Endothelial cell of umbilical vein (primary cell): ENCODE results near the gene FOXP4. TPM values are rescaled to one million over a fixed set of nuclear protein-coding genes. Genes with fewer than 3 reads are reported as not detected.

Experiments
- BruUV-seq: library from RNA; stranded (reverse); fragments of 400-500 nt; replicated peaks from 2 replicates; lab custom pipeline; 2021; lab: Mats Ljungman, UMichigan
- CTCF ChIA-PET: fragments of 300-600, 350-600 bp; sonication (Branson Sonifier 250); formaldehyde crosslinking; loops from one replicate; lab custom pipeline; 2021; ENCODE audit warnings: antibody characterized with exemption, inconsistent platforms; lab: Charles Lee
- POLR2A ChIA-PET: fragments of 300-600, 350-600 bp; sonication (Branson Sonifier 250); formaldehyde crosslinking; loops from one replicate; lab custom pipeline; 2021; ENCODE audit warnings: antibody characterized with exemption, inconsistent platforms; lab: Charles Lee
- DNase-seq: peaks from one replicate; pipeline ENCODE4 v3.0.0-alpha.2; 2011; ENCODE audit warnings: low read depth, low spot score
- FAIRE-seq: peaks from 2 replicates; lab custom pipeline; 2011; peaks lifted over from hg19 to GRCh38; lab: Jason Lieb, UNC
- H2AFZ ChIP-seq: 2 replicates; pipeline ENCODE4 v1.6.0; 2012; ENCODE audit warnings: low read depth, low read length, control low read depth, inconsistent platforms
- H3K27ac ChIP-seq: 2 replicates; pipeline ENCODE4 v1.5.1; 2011; ENCODE audit warnings: low read depth, mild to moderate bottlenecking, control low read depth, low read length, moderate library complexity; ENCODE audit not compliant: insufficient read depth
- H3K27me3 ChIP-seq, 2 experiments: 2 replicates each; pipeline versions ENCODE4 v1.6.0 to v1.6.1; 2011; ENCODE audit warnings: low read length in 2 of 2, mixed read lengths in 1 of 2; ENCODE audit not compliant: control insufficient read depth in 2 of 2, insufficient read depth in 2 of 2
- H3K36me3 ChIP-seq, 2 experiments: 2 replicates in 1 of 2; 3 replicates in 1 of 2; pipeline ENCODE4 v1.5.1; 2011; ENCODE audit warnings: low read length in 2 of 2, mild to moderate bottlenecking in 1 of 2, moderate library complexity in 1 of 2; ENCODE audit not compliant: control insufficient read depth in 2 of 2, insufficient read depth in 2 of 2; ENCODE audit errors: extremely low read depth in 1 of 2
- H3K4me1 ChIP-seq: 3 replicates; pipeline ENCODE4 v1.5.1; 2011; ENCODE audit warnings: mild to moderate bottlenecking, low read length; ENCODE audit not compliant: control insufficient read depth, insufficient read depth; ENCODE audit errors: extremely low read depth
- H3K4me2 ChIP-seq: 2 replicates; pipeline ENCODE4 v1.6.1; 2011; ENCODE audit warnings: low read length, control low read depth, mixed read lengths; ENCODE audit not compliant: insufficient read depth
- H3K4me3 ChIP-seq, 3 experiments: fragments of 200-600 bp in 1 of 3; sonication (generic), shearing (Covaris generic) in 1 of 3; replicated peaks in 1 of 3; 2 replicates each; pipeline ENCODE4 v1.5.1; 2011 to 2016; ENCODE audit warnings: control low read depth in 3 of 3, low read length in 3 of 3, mild to moderate bottlenecking in 2 of 3, inconsistent platforms in 1 of 3, low read depth in 1 of 3, moderate library complexity in 1 of 3; ENCODE audit not compliant: insufficient read depth in 1 of 3
- H3K79me2 ChIP-seq: 2 replicates; pipeline ENCODE4 v1.6.0; 2012; ENCODE audit warnings: low read length, inconsistent platforms; ENCODE audit not compliant: control insufficient read depth, insufficient read depth
- H3K9ac ChIP-seq: replicated peaks from 2 replicates; pipeline ENCODE3; 2011; ENCODE audit warnings: low read length, control low read depth; ENCODE audit not compliant: insufficient read depth; ENCODE audit errors: extremely low read depth
- H3K9me1 ChIP-seq: replicated peaks from 3 replicates; pipeline ENCODE4 v1.6.0; 2011; ENCODE audit warnings: mild to moderate bottlenecking, low read length; ENCODE audit not compliant: control insufficient read depth, insufficient read depth; ENCODE audit errors: extremely low read depth
- H3K9me3 ChIP-seq: replicated peaks from 2 replicates; pipeline ENCODE4 v1.5.1; 2012; ENCODE audit warnings: low read length, inconsistent platforms; ENCODE audit not compliant: control insufficient read depth, insufficient read depth
- H4K20me1 ChIP-seq: replicated peaks from 2 replicates; pipeline ENCODE3; 2011; ENCODE audit warnings: mild to moderate bottlenecking, low read length; ENCODE audit not compliant: control insufficient read depth, insufficient read depth; ENCODE audit errors: extremely low read depth
- EZH2 ChIP-seq: IDR thresholded peaks from 2 replicates; pipeline ENCODE4 v1.6.1; 2012; ENCODE audit warnings: borderline replicate concordance, low read depth, mild to moderate bottlenecking, moderate library complexity, low read length, inconsistent platforms; ENCODE audit not compliant: severe bottlenecking
- FOS ChIP-seq: IDR thresholded peaks from 2 replicates; pipeline ENCODE4 v1.6.1; 2011; ENCODE audit warnings: mild to moderate bottlenecking, low read length, moderate library complexity, borderline replicate concordance; ENCODE audit not compliant: insufficient read depth
- GATA2 ChIP-seq: IDR thresholded peaks from 2 replicates; pipeline ENCODE4 v1.7.0; 2011; ENCODE audit warnings: low read depth, mild to moderate bottlenecking, moderate library complexity, mixed read lengths, low read length; ENCODE audit not compliant: insufficient read length, insufficient read depth
- JUN ChIP-seq: IDR thresholded peaks from 2 replicates; pipeline ENCODE4 v1.6.1; 2011; ENCODE audit warnings: borderline replicate concordance, low read depth; ENCODE audit not compliant: insufficient read length, insufficient read depth
- MYC ChIP-seq: IDR thresholded peaks from one replicate; pipeline ENCODE4 v1.6.1; 2011; ENCODE audit warnings: mild to moderate bottlenecking, low read depth, low read length
- POLR2A ChIP-seq: IDR thresholded peaks from 2 replicates; pipeline ENCODE4 v1.6.1; 2012; ENCODE audit warnings: low read depth, mild to moderate bottlenecking, control low read depth, low read length
- POLR2AphosphoS5 ChIP-seq: IDR thresholded peaks from 2 replicates; pipeline ENCODE4 v1.6.1; 2012; ENCODE audit warnings: low read depth, mild to moderate bottlenecking, control low read depth, low read length, moderate library complexity; ENCODE audit not compliant: insufficient read depth
- dilution Hi-C: fragments of 300-500 bp; cut with MboI; formaldehyde crosslinking; loops from one replicate; pipeline ENCODE4 v1.15.0; 2019; ENCODE audit warnings: low sequenced_read_pairs; ENCODE audit not compliant: extremely low pct_ligation_motif_present
- intact Hi-C: fragments of 100-400 bp; cut with micrococcal nuclease; formaldehyde crosslinking; loops from one replicate; pipeline ENCODE4 v1.10.0; 2022
- polyA plus RNA-seq, 4 experiments: library from polyadenylated mRNA; depleted of rRNA in 3 of 4; stranded (reverse) in 3 of 4; unstranded in 1 of 4; fragments of >200 nt; gene quantifications; 2 replicates each; pipeline versions ENCODE4 v1.2.1 to v1.2.3, GENCODE V29; 2011 to 2012; ENCODE audit warnings: missing spikeins in 1 of 4
- total RNA-seq: library from RNA; stranded (reverse); gene quantifications from 2 replicates; pipeline ENCODE4 v1.2.3, GENCODE V29; 2021
- TF ChIP-seq, protein P1 (sequence below): IDR thresholded peaks from 2 replicates; pipeline ENCODE4 v1.6.1; 2011; ENCODE audit not compliant: insufficient read depth, insufficient read length
- TF ChIP-seq, protein P2 (sequence below), 2 donors: IDR thresholded peaks; 1 replicate in 1 of 2; 2 replicates in 1 of 2; pipeline ENCODE4 v1.5.1; 2011; ENCODE audit warnings: low read length in 2 of 2, mild to moderate bottlenecking in 2 of 2, moderate library complexity in 2 of 2, control low read depth in 1 of 2, inconsistent platforms in 1 of 2, low read depth in 1 of 2; ENCODE audit not compliant: insufficient read depth in 1 of 2; ENCODE audit errors: extremely low read depth in 1 of 2

The FOXP4 gene
- total and polyA plus RNA-seq, 2 donors (not counting 3 experiments of a cell fraction or from before 2014, with no cell fraction given): 5.6 to 23.9 TPM

DNA sequence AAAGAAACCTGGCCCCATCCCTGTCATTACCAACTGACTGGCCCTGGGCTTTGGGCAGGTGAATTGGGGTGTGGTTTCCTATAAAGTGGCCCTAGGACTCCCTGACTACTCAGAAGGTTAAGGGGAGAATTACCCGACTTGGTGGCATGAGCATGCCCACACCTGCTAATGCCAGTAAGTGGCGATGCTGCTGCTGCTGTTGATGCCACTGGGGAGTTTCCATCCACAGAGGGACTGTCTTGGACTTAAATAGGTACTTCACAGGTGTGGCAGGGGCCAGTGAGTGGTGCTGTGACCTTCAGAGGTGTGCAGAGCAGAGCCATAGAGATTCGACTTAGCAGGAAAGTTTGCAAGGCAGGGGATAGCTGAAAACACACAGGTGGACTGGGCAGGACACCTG lies 59.5 kb downstream of the FOXP4 start:
- Histone ChIP-seq H3K4me1 (no peaks in the 10 kb centered on the region), H3K27me3 (no peaks in the 10 kb centered on the region), H3K36me3 (no peaks in the 10 kb centered on the region), H3K9ac (no peak overlapping the region), H3K27ac (no peak overlapping the region), H3K4me2 (no peak overlapping the region), H3K79me2 (no peaks in the 10 kb centered on the region), H4K20me1 (no peaks in the 10 kb centered on the region), H3K4me3 (no peak overlapping the region), H2AFZ (no peak overlapping the region), H3K9me1 (no peaks in the 10 kb centered on the region), H3K9me3 (no peaks in the 10 kb centered on the region)
- dilution Hi-C loops (no loop called here), intact Hi-C loops (no loop called here)
- CTCF ChIA-PET: interaction anchor here (1.0 to 7.2 kb wide), 4 partner anchors 9 to 238 kb away, joined by 4 to 226 read pairs (median 13); no protein-coding TSS in a partner anchor
- no TSS peak for BruUV-seq
- DNase-seq (no peak), FAIRE-seq (no peak)
- POLR2A ChIA-PET: interaction anchor here (0.6 kb wide), 1 partner anchor 209 kb away, joined by 5 read pairs; no protein-coding TSS in a partner anchor
- TF ChIP-seq POLR2AphosphoS5: no peak
- TF ChIP-seq, protein P1, sequence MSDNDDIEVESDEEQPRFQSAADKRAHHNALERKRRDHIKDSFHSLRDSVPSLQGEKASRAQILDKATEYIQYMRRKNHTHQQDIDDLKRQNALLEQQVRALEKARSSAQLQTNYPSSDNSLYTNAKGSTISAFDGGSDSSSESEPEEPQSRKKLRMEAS: no peak

DNA sequence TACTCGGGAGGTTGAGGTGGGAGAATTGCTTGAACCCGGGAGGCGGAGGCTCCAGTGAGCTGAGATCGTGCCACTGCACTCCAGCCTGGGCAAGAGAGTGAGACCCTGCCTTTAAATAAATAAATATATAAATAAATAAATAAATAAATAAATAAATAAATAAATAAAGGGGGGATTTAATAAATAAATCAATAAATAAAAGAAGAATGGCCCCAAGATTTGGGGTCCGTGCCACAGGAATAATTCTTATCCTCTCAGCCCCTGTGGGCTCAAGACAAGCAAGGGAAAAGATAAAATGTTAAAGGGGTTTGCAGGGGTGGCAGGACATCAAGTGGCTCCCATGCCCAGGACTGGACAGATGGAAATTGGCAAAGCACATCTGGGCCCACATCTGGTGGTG lies 60.9 kb downstream of the FOXP4 start:
- intact Hi-C loops (no loop called here), dilution Hi-C loops (no loop called here)
- no peak overlapping the region for H3K4me3 ChIP-seq
- H3K36me3 ChIP-seq: no peaks in the 10 kb centered on the region
- BruUV-seq: no TSS peak
- no peaks in the 10 kb centered on the region for H3K27me3 ChIP-seq
- no peak overlapping the region for H2AFZ ChIP-seq
- DNase-seq (no peak), FAIRE-seq (no peak)
- no peaks in the 10 kb centered on the region for H3K79me2 ChIP-seq
- ChIA-PET POLR2A (no interaction called here), CTCF (interaction anchor here (1.2 to 7.2 kb wide), 3 partner anchors 73 to 239 kb away, joined by 5 to 226 read pairs (median 6); no protein-coding TSS in a partner anchor)
- no peaks in the 10 kb centered on the region for H3K4me1 ChIP-seq
- no peaks in the 10 kb centered on the region for H3K9me1 ChIP-seq
- no peak overlapping the region for H3K9ac ChIP-seq
- TF ChIP-seq, protein P2, sequence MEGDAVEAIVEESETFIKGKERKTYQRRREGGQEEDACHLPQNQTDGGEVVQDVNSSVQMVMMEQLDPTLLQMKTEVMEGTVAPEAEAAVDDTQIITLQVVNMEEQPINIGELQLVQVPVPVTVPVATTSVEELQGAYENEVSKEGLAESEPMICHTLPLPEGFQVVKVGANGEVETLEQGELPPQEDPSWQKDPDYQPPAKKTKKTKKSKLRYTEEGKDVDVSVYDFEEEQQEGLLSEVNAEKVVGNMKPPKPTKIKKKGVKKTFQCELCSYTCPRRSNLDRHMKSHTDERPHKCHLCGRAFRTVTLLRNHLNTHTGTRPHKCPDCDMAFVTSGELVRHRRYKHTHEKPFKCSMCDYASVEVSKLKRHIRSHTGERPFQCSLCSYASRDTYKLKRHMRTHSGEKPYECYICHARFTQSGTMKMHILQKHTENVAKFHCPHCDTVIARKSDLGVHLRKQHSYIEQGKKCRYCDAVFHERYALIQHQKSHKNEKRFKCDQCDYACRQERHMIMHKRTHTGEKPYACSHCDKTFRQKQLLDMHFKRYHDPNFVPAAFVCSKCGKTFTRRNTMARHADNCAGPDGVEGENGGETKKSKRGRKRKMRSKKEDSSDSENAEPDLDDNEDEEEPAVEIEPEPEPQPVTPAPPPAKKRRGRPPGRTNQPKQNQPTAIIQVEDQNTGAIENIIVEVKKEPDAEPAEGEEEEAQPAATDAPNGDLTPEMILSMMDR (IDR thresholded peaks at IDR 0.05; ENCODE audit: extremely low read depth in 1 of 2, insufficient read depth in 1 of 2, low read depth in 1 of 2, low read length in 2 of 2): no peak
- no peak for TF ChIP-seq GATA2
- TF ChIP-seq FOS: no peak
- no peak for TF ChIP-seq POLR2A
- TF ChIP-seq MYC: no peak
- TF ChIP-seq EZH2: no peak
- no peak for TF ChIP-seq POLR2AphosphoS5
- TF ChIP-seq, protein P1: no peak
- no peak for TF ChIP-seq JUN
- no peaks in the 10 kb centered on the region for H3K9me3 ChIP-seq
- no peak overlapping the region for H3K4me2 ChIP-seq
- no peak overlapping the region for H3K27ac ChIP-seq
- no peaks in the 10 kb centered on the region for H4K20me1 ChIP-seq
